ENCODE data around the gene SRSF4.

Gene SRSF4

DNA sequence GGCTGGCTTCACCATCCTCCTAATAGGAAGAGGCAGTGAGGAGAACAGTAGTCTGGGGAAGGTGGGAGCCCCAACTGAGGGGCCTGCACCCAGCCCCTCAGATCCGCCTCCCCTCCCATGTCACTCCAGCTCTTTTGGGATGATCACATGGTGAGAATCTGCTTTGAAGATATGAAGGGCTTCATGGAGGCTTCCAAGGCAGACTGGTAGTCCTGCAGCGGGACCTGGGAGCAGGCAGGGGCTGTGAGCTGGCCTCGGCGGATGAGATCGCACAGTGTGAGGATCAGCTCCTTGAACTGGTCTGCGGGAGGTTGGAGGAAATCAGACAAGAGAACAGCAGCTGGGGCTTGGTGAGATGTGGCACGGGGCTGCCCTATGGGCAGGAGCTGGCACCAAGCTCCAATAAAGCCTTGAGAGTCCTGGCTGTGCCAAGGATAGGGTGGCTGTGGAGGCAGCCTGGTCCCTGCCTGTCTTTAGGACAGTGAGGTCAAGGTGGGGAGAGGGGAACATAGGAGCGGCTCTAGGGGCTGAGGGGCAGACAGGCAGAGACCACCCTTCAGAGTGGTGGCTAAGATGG, 12.3 kb upstream of the SRSF4 start:
- H3K4me3 ChIP-seq (replicated peaks; ENCODE audit: low read depth, low read length), result no peak overlapping the region
- DNase-seq (ENCODE audit: extremely low read depth, low read depth), result no peak
- TF ChIP-seq CTCF (IDR thresholded peaks at IDR 0.05; ENCODE audit: low read depth, low read length, missing control alignments), result no peak

GRCh38 chr1:29190718-29191117, 9.0 kb upstream of the SRSF4 start:
- TF ChIP-seq CTCF (IDR thresholded peaks at IDR 0.05; ENCODE audit: low read depth, low read length, missing control alignments), result no peak
- DNase-seq (ENCODE audit: extremely low read depth, low read depth), result no peak
- no peak overlapping the region for H3K4me3 ChIP-seq (replicated peaks; ENCODE audit: low read depth, low read length)

DNA sequence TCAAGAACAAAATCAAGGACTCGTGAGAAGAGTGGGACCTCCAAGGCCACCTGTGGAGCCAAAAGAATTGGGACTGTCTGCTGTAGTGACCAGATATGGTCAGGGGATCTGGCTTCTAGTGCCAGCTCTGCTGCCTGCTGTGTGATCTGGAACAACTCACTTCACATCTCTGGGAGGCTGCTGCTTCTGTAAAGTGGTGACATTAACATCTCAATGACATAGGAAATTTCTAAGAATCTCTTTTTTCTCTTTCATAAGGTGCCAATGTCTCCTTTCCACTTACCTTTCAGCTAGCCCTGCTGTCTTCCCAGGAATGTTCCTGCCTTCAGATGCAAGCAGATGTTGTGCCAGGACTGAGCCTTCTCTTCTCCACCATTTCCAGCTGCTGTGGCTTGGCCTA, 5.0 kb upstream of the SRSF4 start:
- no peak for DNase-seq (ENCODE audit: extremely low read depth, low read depth)
- TF ChIP-seq CTCF (IDR thresholded peaks at IDR 0.05; ENCODE audit: low read depth, low read length, missing control alignments), result no peak
- H3K4me3 ChIP-seq (replicated peaks; ENCODE audit: low read depth, low read length), result no peak overlapping the region

- H3K4me3 ChIP-seq (replicated peaks; ENCODE audit: low read depth, low read length), result no peak overlapping the region
- no peak for DNase-seq (ENCODE audit: extremely low read depth, low read depth)
- no peak for TF ChIP-seq CTCF (IDR thresholded peaks at IDR 0.05; ENCODE audit: low read depth, low read length, missing control alignments)
Measured at GRCh38 chr1:29186252-29186651, 4.6 kb upstream of the SRSF4 start.

DNA sequence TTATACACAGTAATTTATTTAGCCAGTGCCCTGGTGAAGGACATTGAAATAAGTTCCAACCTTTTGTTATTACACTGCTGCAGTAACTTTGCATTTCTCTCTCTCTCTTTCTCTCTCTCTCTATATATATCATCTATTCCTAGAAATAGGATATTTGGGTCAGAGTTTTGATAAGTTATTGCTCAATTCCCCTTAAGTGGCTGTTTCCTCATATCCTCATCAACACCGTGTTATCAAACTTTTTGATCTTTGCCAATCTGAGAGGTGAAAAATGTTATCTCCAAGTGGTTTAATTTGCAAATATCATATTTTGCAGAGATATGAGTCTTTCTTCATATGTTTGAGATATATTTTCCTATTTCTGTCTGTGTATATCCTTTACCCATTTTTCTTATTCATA, 1.6 kb upstream of the SRSF4 start:
- no peak for DNase-seq (ENCODE audit: extremely low read depth, low read depth)
- TF ChIP-seq CTCF (IDR thresholded peaks at IDR 0.05; ENCODE audit: low read depth, low read length, missing control alignments), result no peak
- no peak overlapping the region for H3K4me3 ChIP-seq (replicated peaks; ENCODE audit: low read depth, low read length)

DNA sequence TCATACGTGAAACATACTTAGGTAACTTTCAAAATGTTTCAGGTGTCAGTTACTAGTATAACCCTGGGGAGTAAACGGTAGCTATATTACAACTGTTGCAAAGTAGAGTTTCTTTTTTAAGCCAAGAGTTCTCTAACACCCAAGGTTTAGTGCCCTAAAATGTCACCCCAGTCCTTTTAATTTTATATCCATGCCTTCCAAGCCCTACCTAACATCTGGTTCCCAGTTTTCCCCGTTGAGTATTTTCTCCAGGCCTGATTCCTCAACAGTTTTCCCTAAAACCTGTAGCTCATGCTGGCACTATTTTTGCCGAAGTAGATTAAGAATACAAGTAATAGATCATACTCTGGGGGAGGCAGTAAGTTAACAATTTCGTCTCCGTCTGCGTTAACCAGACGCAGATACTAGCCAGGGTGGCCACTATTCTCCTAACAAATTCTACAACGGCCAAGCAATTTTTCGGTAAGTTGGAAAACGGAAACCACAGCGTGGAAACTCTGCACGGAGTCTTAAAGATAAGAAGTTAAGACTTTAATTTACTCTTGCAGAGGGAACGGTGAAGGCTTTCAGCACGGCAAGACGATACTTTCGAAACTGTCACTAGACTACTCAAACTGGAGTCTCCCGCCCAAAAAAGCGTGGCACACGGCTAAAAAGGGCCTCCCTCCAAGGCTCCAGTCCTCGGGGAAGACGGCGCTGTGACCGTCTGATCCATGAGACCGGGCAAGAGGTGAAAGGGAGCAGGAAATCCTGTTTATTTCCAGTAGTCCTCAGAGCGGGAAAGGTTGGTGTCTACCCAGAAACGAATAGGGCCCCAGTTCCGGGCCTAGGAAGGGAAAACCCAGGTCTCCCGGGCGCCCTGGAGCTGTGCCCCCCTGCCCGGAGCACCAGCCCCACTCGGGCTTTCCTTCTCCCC, 945 bp downstream of the SRSF4 start:
- DNase-seq (ENCODE audit: extremely low read depth, low read depth), result no peak
- TF ChIP-seq CTCF (IDR thresholded peaks at IDR 0.05; ENCODE audit: low read depth, low read length, missing control alignments), result no peak

More for the DNA sequence above, 945 bp downstream of the SRSF4 start:
- peak overlapping the region; percentile 83 for H3K4me3 ChIP-seq (replicated peaks; ENCODE audit: low read depth, low read length)
